Measurements from ENCODE around the gene AGFG1. TPM values are rescaled to one million over a fixed set of nuclear protein-coding genes. Genes with fewer than 3 reads are reported as not detected.

The AGFG1 gene
- total RNA-seq, 1 experiment from 2014 or later, result 72.5 TPM

- TF ChIP-seq MAX (IDR thresholded peaks at IDR 0.05), result no peak
- TF ChIP-seq EGR1 (IDR thresholded peaks at IDR 0.05; ENCODE audit: low read depth), result no peak
- TF ChIP-seq TCF7L2 (IDR thresholded peaks at IDR 0.05; ENCODE audit: borderline replicate concordance, extremely low read depth, insufficient read depth, insufficient read length), result no peak
- no peak for TF ChIP-seq YY1 (IDR thresholded peaks at IDR 0.05; ENCODE audit: extremely low read depth, insufficient replicate concordance, low read depth, low read length)
- no peak for TF ChIP-seq ZNF274 (IDR thresholded peaks at IDR 0.05; ENCODE audit: low read depth, low read length)
- TF ChIP-seq CTCF (IDR thresholded peaks at IDR 0.05 in 2 of 3, conservative IDR thresholded peaks at IDR 0.05 in 1 of 3; ENCODE audit: borderline replicate concordance in 1 of 3, insufficient read depth in 1 of 3, low read depth in 2 of 3, low read length in 2 of 3), result peak in 1 of 3 experiments; percentile 6; a peak in 1 of 6 replicates
- BruUV-seq (replicated peaks), result no TSS peak
- Histone ChIP-seq H3K79me2 (ENCODE audit: insufficient read depth, low read length) (no peaks in the 10 kb centered on the region), H3K27me3 (ENCODE audit: insufficient read depth, low read length) (no peaks in the 10 kb centered on the region), H4K20me1 (ENCODE audit: insufficient read depth) (no peaks in the 10 kb centered on the region), H3K27ac (ENCODE audit: low read depth, low read length) (no peak overlapping the region), H3K9ac (ENCODE audit: low read length) (no peak overlapping the region), H2AFZ (ENCODE audit: low read depth, low read length, poor library complexity, severe bottlenecking) (no peak overlapping the region), H3K4me1 (ENCODE audit: control insufficient read depth in 1 of 2, insufficient read depth in 2 of 2, low read length in 2 of 2) (peaks cover 8 to 13% of the 10 kb centered on the region in 2 experiments; a peak in 3 of 4 replicates), H3K9me2 (ENCODE audit: insufficient read depth) (no peaks in the 10 kb centered on the region), H3K36me3 (ENCODE audit: control insufficient read depth in 1 of 2, insufficient read depth in 2 of 2, low read length in 2 of 2) (no peaks in the 10 kb centered on the region), H3K9me3 (ENCODE audit: control insufficient read depth in 1 of 2, insufficient read depth in 1 of 2, low read depth in 1 of 2, low read length in 2 of 2) (no peaks in the 10 kb centered on the region), H3K4me3 (replicated peaks in 1 of 2; ENCODE audit: low read depth in 1 of 2, low read length in 2 of 2) (no peak overlapping the region), H3K4me2 (ENCODE audit: low read length) (no peak overlapping the region)
- CTCF ChIA-PET, result no interaction called here
- DNase-seq (ENCODE audit: low read depth, low spot score) (no peak), ATAC-seq (peak; percentile 49; the same call in 1 of the 2 replicates)
- intact Hi-C loops (cut with micrococcal nuclease), result no loop called here
- POLR2A ChIA-PET, result no interaction called here
- RAD21 ChIA-PET (ENCODE audit: low non-redundant PET in 1 of 2, low total read pairs in 2 of 2, uncharacterized antibody in 2 of 2, unreplicated experiment in 2 of 2), result no interaction called here
Measured at GRCh38 chr2:227595797-227596196, 123.8 kb downstream of the AGFG1 start.

- no peaks in the 10 kb centered on the region for H3K27me3 ChIP-seq (ENCODE audit: insufficient read depth, low read length)
- DNase-seq (ENCODE audit: low read depth, low spot score), result no peak
- BruUV-seq (replicated peaks), result no TSS peak
- H2AFZ ChIP-seq (ENCODE audit: low read depth, low read length, poor library complexity, severe bottlenecking), result no peak overlapping the region
- H4K20me1 ChIP-seq (ENCODE audit: insufficient read depth), result no peaks in the 10 kb centered on the region
- intact Hi-C loops (cut with micrococcal nuclease), result no loop called here
- POLR2A ChIA-PET, result no interaction called here
- no peak overlapping the region for H3K9ac ChIP-seq (ENCODE audit: low read length)
- H3K4me1 ChIP-seq (ENCODE audit: control insufficient read depth in 1 of 2, insufficient read depth in 2 of 2, low read length in 2 of 2), result peaks cover 8 to 13% of the 10 kb centered on the region in 2 experiments; a peak in 3 of 4 replicates
- no peak overlapping the region for H3K27ac ChIP-seq (ENCODE audit: low read depth, low read length)
- H3K9me3 ChIP-seq (ENCODE audit: control insufficient read depth in 1 of 2, insufficient read depth in 1 of 2, low read depth in 1 of 2, low read length in 2 of 2), result no peaks in the 10 kb centered on the region
- no peak for ATAC-seq
- CTCF ChIA-PET, result interaction anchor here (1.6 kb wide), 1 partner anchor 169 kb away, joined by 3 read pairs; no protein-coding TSS in a partner anchor
- no peaks in the 10 kb centered on the region for H3K79me2 ChIP-seq (ENCODE audit: insufficient read depth, low read length)
- no peak overlapping the region for H3K4me3 ChIP-seq (replicated peaks in 1 of 2; ENCODE audit: low read depth in 1 of 2, low read length in 2 of 2)
- no peaks in the 10 kb centered on the region for H3K36me3 ChIP-seq (ENCODE audit: control insufficient read depth in 1 of 2, insufficient read depth in 2 of 2, low read length in 2 of 2)
- H3K9me2 ChIP-seq (ENCODE audit: insufficient read depth), result no peaks in the 10 kb centered on the region
- RAD21 ChIA-PET (ENCODE audit: low non-redundant PET in 1 of 2, low total read pairs in 2 of 2, uncharacterized antibody in 2 of 2, unreplicated experiment in 2 of 2), result no interaction called here
- H3K4me2 ChIP-seq (ENCODE audit: low read length), result no peak overlapping the region
- no peak for TF ChIP-seq RAD21 (IDR thresholded peaks at IDR 0.05; ENCODE audit: low read depth)
- no peak for TF ChIP-seq CTCF (IDR thresholded peaks at IDR 0.05 in 2 of 3, conservative IDR thresholded peaks at IDR 0.05 in 1 of 3; ENCODE audit: borderline replicate concordance in 1 of 3, insufficient read depth in 1 of 3, low read depth in 2 of 3, low read length in 2 of 3)
- TF ChIP-seq EZH2 (IDR thresholded peaks at IDR 0.05), result no peak
- TF ChIP-seq FOSL1 (IDR thresholded peaks at IDR 0.05; ENCODE audit: low read depth), result no peak
- no peak for TF ChIP-seq ZNF274 (IDR thresholded peaks at IDR 0.05; ENCODE audit: low read depth, low read length)
- TF ChIP-seq EGR1 (IDR thresholded peaks at IDR 0.05; ENCODE audit: low read depth), result no peak
- TF ChIP-seq SRF (IDR thresholded peaks at IDR 0.05; ENCODE audit: low read depth), result no peak
- no peak for TF ChIP-seq TCF7L2 (IDR thresholded peaks at IDR 0.05; ENCODE audit: borderline replicate concordance, extremely low read depth, insufficient read depth, insufficient read length)
- TF ChIP-seq CEBPB (IDR thresholded peaks at IDR 0.05; ENCODE audit: low read depth), result no peak
Measured at GRCh38 chr2:227597036-227597435, 125.1 kb downstream of the AGFG1 start.

All from HCT116 (cell line).